ENCODE data around the gene CTBP2.

DNA sequence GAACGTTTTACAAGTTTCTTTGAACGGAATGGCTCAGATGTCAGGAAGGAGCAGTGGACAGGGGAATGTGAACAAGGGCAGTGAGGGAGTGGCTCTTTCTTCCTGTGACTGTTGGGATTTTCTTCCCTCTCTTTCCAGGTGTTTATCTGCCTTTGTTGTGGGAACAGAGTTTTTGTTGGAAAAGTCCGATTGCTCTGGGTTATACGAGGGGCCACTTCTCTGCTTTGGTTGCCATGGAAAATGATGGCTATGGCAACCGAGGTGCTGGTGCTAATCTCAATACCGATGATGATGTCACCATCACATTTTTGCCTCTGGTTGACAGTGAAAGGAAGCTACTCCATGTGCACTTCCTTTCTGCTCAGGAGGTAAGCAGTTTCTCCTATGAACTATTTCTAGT, 177.0 kb downstream of the CTBP2 start:
- no peak for TF ChIP-seq POLR2A (IDR thresholded peaks at IDR 0.05)
- TF ChIP-seq, protein P1, sequence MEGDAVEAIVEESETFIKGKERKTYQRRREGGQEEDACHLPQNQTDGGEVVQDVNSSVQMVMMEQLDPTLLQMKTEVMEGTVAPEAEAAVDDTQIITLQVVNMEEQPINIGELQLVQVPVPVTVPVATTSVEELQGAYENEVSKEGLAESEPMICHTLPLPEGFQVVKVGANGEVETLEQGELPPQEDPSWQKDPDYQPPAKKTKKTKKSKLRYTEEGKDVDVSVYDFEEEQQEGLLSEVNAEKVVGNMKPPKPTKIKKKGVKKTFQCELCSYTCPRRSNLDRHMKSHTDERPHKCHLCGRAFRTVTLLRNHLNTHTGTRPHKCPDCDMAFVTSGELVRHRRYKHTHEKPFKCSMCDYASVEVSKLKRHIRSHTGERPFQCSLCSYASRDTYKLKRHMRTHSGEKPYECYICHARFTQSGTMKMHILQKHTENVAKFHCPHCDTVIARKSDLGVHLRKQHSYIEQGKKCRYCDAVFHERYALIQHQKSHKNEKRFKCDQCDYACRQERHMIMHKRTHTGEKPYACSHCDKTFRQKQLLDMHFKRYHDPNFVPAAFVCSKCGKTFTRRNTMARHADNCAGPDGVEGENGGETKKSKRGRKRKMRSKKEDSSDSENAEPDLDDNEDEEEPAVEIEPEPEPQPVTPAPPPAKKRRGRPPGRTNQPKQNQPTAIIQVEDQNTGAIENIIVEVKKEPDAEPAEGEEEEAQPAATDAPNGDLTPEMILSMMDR (IDR thresholded peaks at IDR 0.05), result no peak
